ENCODE measurements around the gene NLRP6.
"Not testable (repeated sequence)": the region's sequence is repeated elsewhere in the genome, so short reads cannot be mapped to it uniquely, and the experiment has no call there.

Gene NLRP6

DNA sequence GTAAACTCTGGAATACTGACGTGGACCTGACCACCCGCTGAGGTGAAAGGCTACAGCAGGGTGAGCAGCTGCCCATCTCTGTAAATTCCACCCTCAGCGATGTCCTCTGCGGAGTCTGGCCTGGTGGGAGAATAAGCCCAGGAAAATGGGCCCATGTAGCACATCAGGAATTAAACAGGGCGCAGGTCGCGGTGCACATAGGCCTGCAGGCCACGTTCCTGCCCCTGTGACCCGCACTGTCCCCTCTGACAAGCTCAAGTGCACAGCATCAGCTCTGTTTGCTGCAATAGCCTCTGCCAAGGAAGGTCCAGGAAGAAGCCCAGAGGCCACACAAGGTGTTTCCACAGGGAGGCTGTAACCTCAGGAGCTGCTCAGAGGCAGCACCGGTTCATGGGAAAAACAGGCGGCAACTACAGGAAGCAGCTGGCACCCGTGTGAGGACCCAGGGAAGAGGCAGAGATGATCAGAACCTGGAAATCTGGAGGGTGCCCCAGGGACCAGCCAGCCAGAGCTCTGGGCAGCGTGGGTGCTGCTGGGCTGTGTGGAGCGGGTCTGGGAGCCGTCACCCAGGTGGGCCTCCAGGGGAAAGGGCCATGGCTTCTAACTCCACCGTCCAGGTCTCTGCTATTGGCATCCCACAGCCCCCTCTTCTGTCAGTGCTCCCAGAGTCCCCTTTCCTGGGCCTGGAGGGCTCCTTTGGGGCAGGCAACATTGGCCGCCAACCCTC, 28.6 kb downstream of the NLRP6 start:
- ATAC-seq (ENCODE audit: low read depth), result no peak
- peak overlapping the region; percentile 77 for H3K27ac ChIP-seq (ENCODE audit: poor library complexity, severe bottlenecking)
- no peak for DNase-seq (ENCODE audit: low spot score)
- peaks cover 7% of the 10 kb centered on the region for H3K4me1 ChIP-seq (ENCODE audit: insufficient read depth, poor library complexity, severe bottlenecking)
- peaks cover 4% of the 10 kb centered on the region for H3K36me3 ChIP-seq (ENCODE audit: low read depth)
- TF ChIP-seq, protein P1, sequence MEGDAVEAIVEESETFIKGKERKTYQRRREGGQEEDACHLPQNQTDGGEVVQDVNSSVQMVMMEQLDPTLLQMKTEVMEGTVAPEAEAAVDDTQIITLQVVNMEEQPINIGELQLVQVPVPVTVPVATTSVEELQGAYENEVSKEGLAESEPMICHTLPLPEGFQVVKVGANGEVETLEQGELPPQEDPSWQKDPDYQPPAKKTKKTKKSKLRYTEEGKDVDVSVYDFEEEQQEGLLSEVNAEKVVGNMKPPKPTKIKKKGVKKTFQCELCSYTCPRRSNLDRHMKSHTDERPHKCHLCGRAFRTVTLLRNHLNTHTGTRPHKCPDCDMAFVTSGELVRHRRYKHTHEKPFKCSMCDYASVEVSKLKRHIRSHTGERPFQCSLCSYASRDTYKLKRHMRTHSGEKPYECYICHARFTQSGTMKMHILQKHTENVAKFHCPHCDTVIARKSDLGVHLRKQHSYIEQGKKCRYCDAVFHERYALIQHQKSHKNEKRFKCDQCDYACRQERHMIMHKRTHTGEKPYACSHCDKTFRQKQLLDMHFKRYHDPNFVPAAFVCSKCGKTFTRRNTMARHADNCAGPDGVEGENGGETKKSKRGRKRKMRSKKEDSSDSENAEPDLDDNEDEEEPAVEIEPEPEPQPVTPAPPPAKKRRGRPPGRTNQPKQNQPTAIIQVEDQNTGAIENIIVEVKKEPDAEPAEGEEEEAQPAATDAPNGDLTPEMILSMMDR (IDR thresholded peaks at IDR 0.05; ENCODE audit: poor library complexity, severe bottlenecking), result no peak
- H3K27me3 ChIP-seq (ENCODE audit: insufficient read depth, poor library complexity, severe bottlenecking), result no peaks in the 10 kb centered on the region
- no peaks in the 10 kb centered on the region for H3K9me3 ChIP-seq (ENCODE audit: severe bottlenecking)
- no peak overlapping the region for H3K4me3 ChIP-seq (ENCODE audit: severe bottlenecking)

DNA sequence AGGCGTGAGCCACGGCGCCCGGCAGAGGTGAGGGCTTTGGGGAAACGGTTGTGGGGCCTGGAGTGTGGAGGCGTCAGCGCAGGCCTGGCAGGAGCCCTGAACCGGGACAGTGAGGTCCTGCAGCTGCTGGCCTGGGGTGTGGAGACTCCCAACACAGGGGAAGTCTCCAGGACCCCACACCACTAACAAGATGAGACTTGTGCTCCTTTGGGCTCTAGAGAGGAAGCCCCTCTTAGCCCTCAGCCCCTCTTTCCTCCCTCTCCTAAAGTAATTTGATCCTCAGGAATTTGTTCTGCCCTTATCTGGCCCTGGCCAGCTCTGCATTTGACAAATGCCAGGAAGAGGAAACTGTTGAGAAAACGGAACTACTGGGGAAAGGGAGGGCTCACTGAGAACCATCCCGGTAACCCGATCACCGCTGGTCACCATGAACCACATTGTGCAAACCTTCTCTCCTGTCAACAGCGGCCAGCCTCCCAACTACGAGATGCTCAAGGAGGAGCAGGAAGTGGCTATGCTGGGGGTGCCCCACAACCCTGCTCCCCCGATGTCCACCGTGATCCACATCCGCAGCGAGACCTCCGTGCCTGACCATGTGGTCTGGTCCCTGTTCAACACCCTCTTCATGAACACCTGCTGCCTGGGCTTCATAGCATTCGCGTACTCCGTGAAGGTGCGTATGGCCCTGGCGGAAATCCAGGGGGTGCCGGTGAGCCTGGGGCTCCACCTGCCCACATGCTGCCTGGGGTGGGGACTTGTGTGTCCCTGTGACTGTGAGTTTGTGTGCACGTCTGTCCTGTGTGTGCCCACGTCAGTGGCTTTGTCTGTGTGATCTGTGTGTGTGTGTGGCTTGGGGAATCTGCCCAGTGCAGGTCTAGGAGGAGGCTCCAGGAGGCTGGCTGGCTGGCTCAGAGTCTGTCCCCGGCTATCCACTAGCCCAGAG, 29.8 kb downstream of the NLRP6 start, which contains the start of gene IFITM2:
Gene IFITM2 (plus strand): TSS at position 51 of the 943 bp plus-strand sequence. CDS start 377 bp downstream, at position 428.
- H3K4me3 ChIP-seq (ENCODE audit: severe bottlenecking), result peak within 1 kb of the TSS; percentile 38
- H3K4me1 ChIP-seq (ENCODE audit: insufficient read depth, poor library complexity, severe bottlenecking); H3K27me3 ChIP-seq (ENCODE audit: insufficient read depth, poor library complexity, severe bottlenecking); H3K36me3 ChIP-seq (ENCODE audit: low read depth); H3K9me3 ChIP-seq (ENCODE audit: severe bottlenecking): not testable (repeated sequence)
- peak within 1 kb of the TSS; percentile 77 for H3K27ac ChIP-seq (ENCODE audit: poor library complexity, severe bottlenecking)
- DNase-seq (ENCODE audit: low spot score) (peak; percentile 62), ATAC-seq (ENCODE audit: low read depth) (peak; percentile 66)

DNA sequence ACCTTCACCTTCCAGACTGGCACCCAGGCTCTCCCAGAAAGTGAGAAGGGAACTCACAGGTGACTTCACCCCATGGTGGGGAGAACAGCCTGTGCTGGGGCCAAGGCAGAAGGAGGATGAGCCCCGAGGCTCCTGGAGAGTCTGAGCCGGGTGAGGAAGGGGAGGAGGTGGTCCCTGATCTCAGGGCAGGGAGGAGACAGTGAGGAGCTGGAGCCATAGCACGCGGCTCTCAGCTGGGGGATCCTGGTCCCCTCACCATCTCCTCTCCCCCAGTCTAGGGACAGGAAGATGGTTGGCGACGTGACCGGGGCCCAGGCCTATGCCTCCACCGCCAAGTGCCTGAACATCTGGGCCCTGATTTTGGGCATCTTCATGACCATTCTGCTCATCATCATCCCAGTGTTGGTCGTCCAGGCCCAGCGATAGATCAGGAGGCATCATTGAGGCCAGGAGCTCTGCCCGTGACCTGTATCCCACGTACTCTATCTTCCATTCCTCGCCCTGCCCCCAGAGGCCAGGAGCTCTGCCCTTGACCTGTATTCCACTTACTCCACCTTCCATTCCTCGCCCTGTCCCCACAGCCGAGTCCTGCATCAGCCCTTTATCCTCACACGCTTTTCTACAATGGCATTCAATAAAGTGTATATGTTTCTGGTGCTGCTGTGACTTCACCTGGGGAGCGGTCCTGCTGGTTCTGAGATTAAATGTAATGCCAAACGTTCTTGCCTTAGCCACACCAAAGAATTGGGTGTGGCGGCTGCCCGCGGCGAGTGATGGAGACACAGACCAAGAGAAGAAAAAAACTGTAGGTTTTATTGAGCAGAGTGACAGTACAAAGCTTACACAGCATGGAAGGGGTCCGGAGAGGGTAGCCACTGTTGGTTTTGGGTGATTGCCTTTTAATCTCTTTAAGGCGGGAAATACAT, 30.8 kb downstream of the NLRP6 start:
- Histone ChIP-seq H3K4me3 (ENCODE audit: severe bottlenecking) (peak overlapping the region; percentile 38), H3K27ac (ENCODE audit: poor library complexity, severe bottlenecking) (peak overlapping the region; percentile 77)
- not testable (repeated sequence) for H3K9me3 ChIP-seq (ENCODE audit: severe bottlenecking); H3K4me1 ChIP-seq (ENCODE audit: insufficient read depth, poor library complexity, severe bottlenecking); H3K27me3 ChIP-seq (ENCODE audit: insufficient read depth, poor library complexity, severe bottlenecking); H3K36me3 ChIP-seq (ENCODE audit: low read depth); ATAC-seq (ENCODE audit: low read depth)
- peak; percentile 57 for DNase-seq (ENCODE audit: low spot score)

DNA sequence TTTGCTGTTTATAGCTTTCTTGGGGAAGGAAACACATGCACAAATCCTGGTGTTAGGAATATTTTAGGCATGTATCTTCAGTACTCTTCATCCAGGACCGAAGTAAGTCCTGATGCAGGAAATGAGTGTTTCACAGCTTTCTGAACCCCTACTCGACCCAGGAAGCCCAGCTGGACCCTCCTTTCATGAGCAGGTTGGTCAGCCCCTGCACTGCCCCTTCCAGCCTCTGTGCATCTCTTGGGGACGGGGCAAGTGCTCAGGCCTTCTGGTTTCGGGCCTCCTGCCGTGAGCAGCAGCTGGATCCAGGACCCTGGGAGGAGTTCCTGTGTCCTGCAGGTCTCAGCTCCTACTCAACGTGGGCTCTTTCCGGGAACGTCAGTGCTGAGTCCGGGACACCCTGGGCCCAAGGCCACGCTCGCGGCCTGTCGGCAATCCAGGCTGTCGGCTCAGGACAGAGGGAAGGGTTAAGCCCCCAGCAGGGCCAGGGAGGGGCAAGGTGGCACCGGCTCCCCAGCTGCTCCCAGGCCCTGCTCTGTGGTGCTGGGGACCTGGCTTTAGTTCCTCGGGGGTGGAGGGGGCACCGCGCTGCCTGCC, 31.9 kb downstream of the NLRP6 start:
- not testable (repeated sequence) for H3K27me3 ChIP-seq (ENCODE audit: insufficient read depth, poor library complexity, severe bottlenecking); H3K9me3 ChIP-seq (ENCODE audit: severe bottlenecking); DNase-seq (ENCODE audit: low spot score); H3K36me3 ChIP-seq (ENCODE audit: low read depth)
- H3K4me1 ChIP-seq (ENCODE audit: insufficient read depth, poor library complexity, severe bottlenecking), result peaks cover 11% of the 10 kb centered on the region
- peak overlapping the region; percentile 77 for H3K27ac ChIP-seq (ENCODE audit: poor library complexity, severe bottlenecking)
- peak overlapping the region; percentile 38 for H3K4me3 ChIP-seq (ENCODE audit: severe bottlenecking)
- peak; percentile 9 for ATAC-seq (ENCODE audit: low read depth)

DNA sequence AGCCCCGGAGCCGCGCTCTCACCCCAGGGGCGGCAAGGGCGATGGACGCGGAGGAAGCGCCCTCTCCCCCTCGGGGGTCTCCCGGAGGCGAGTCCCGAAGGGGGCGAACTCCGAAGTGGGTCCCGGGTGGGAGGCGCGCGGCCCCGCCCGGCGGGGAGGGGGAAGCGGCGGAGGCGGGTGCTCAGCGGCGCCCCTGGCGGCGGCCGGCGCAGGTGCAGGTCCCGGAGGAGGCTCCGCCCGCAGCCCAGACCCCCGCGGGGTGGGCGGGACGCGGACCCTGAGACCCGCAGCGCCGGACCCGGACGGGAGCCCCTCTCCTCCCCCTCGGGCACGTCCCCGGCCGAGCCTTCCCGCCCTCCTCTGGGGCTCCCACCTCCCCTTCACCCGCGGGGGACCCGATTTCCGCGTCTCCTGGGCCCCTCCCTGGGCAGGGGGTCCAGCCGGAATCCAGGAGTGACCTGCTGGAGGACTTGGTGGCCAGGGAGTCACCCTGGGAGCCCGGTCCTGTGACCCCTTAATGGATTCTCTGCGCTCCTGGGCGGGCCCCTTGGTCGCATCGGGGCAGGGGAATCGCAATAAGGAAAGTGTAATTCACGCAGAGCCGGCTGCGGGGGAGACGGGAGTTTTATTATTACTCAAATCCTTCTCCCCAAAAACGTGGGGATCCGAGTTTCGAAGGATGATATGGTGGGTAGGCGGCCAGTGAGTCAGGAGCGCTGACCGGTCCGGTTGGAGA, 33.0 kb downstream of the NLRP6 start:
- not testable (repeated sequence) for H3K9me3 ChIP-seq (ENCODE audit: severe bottlenecking); H3K27me3 ChIP-seq (ENCODE audit: insufficient read depth, poor library complexity, severe bottlenecking); H3K27ac ChIP-seq (ENCODE audit: poor library complexity, severe bottlenecking); H3K4me3 ChIP-seq (ENCODE audit: severe bottlenecking); ATAC-seq (ENCODE audit: low read depth); DNase-seq (ENCODE audit: low spot score)
- peaks cover 14% of the 10 kb centered on the region for H3K4me1 ChIP-seq (ENCODE audit: insufficient read depth, poor library complexity, severe bottlenecking)
- peaks cover 11% of the 10 kb centered on the region for H3K36me3 ChIP-seq (ENCODE audit: low read depth)

All from RWPE2 (cell line).